HG02642 (cell line): ENCODE data around the gene TUBB.
A peak's percentile ranks its signal among the peaks of the same experiment; 100 is the strongest.

ENCODE experiments used
- ATAC-seq: cut with Tn5 transposase; IDR thresholded peaks from one replicate; pipeline ENCODE4 v1.9.1; 2021; ENCODE audit warnings: mild to moderate bottlenecking; ENCODE audit not compliant: unreplicated experiment, poor library complexity

Gene TUBB

GRCh38 chr6:30719791-30720737 is at the start of gene TUBB:
TSS of gene TUBB (plus strand) at chr6:30720352. CDS start at chr6:30720507, 155 bp downstream.
- peak; percentile 44 for ATAC-seq

GRCh38 chr6:30670760-30671527 is 49.2 kb upstream of the TUBB start:
- no peak for ATAC-seq

GRCh38 chr6:30672445-30673253 is 47.5 kb upstream of the TUBB start, which contains the start of gene DHX16:
TSS of gene DHX16 (minus strand) at chr6:30673006. CDS start at chr6:30672841, 165 bp downstream.
- peak; percentile 78 for ATAC-seq

GRCh38 chr6:30676660-30677285 is 43.4 kb upstream of the TUBB start:
- ATAC-seq: no peak

GRCh38 chr6:30678964-30679726 is 41.0 kb upstream of the TUBB start:
- ATAC-seq: peak; percentile 45

GRCh38 chr6:30679765-30680535 is 40.2 kb upstream of the TUBB start:
- ATAC-seq: no peak

- ATAC-seq: no peak
Observed at GRCh38 chr6:30681766-30682142, 38.4 kb upstream of the TUBB start.

- ATAC-seq: peak; percentile 34
Observed at GRCh38 chr6:30682143-30683117, 37.7 kb upstream of the TUBB start.

GRCh38 chr6:30683183-30683979 is 36.8 kb upstream of the TUBB start:
- ATAC-seq: no peak

GRCh38 chr6:30683980-30684338 is 36.2 kb upstream of the TUBB start:
- ATAC-seq: no peak

- ATAC-seq: no peak
Observed at GRCh38 chr6:30684386-30685156, 35.6 kb upstream of the TUBB start.

- no peak for ATAC-seq
Observed at GRCh38 chr6:30685157-30686008, 34.8 kb upstream of the TUBB start.

GRCh38 chr6:30686009-30686907 is 33.9 kb upstream of the TUBB start, which contains the start of gene PPP1R18:
TSS of gene PPP1R18 (minus strand) at chr6:30686645. CDS start at chr6:30686018, 627 bp downstream.
- peak; percentile 26 for ATAC-seq
